Right kidney (tissue), 9 donors: Measurements from ENCODE around the gene LETMD1.
A peak's percentile ranks its signal among the peaks of the same experiment; 100 is the strongest.
"Not testable (repeated sequence)": the region's sequence is repeated elsewhere in the genome, so short reads cannot be mapped to it uniquely, and the experiment has no call there.

Experiments
- DNase-seq: peaks from one replicate; pipeline ENCODE4 v3.0.0-alpha.2; 2016
- long read RNA-seq, 8 donors: transcript quantifications; one replicate each; lab custom pipeline, GENCODE V29; 2026

LETMD1 gene
- long read RNA-seq, donor 1, transcript LETMD1-238 (1 exons, 2,948 nt), result major isoform, 42 of 67 reads
- long read RNA-seq, donor 1, transcript LETMD1-201 (9 exons, 2,112 nt), result minor isoform, 5 of 67 reads
- long read RNA-seq, donor 1, transcript LETMD1-221 (5 exons, 1,480 nt), result minor isoform, 6 of 67 reads
- long read RNA-seq, donor 1, partial matches to known transcripts, result 6 of 67 reads
- long read RNA-seq, donor 1, other reads (novel, unspliced or antisense), result 0 of 67 reads
- long read RNA-seq, donor 2, transcript LETMD1-238 (1 exons, 2,948 nt), result major isoform, 15 of 24 reads
- long read RNA-seq, donor 2, transcript LETMD1-221 (5 exons, 1,480 nt), result minor isoform, 7 of 24 reads
- long read RNA-seq, donor 2, partial matches to known transcripts, result 0 of 24 reads
- long read RNA-seq, donor 2, other reads (novel, unspliced or antisense), result 0 of 24 reads
- long read RNA-seq, donor 3, transcript LETMD1-238 (1 exons, 2,948 nt), result major isoform, 27 of 40 reads
- long read RNA-seq, donor 3, partial matches to known transcripts, result 0 of 40 reads
- long read RNA-seq, donor 3, other reads (novel, unspliced or antisense), result 0 of 40 reads
- long read RNA-seq, donor 4, transcript LETMD1-221 (5 exons, 1,480 nt), result minor isoform, 5 of 56 reads
- long read RNA-seq, donor 4, transcript LETMD1-238 (1 exons, 2,948 nt), result major isoform, 39 of 56 reads
- long read RNA-seq, donor 4, partial matches to known transcripts, result 0 of 56 reads
- long read RNA-seq, donor 4, other reads (novel, unspliced or antisense), result 0 of 56 reads
- long read RNA-seq, donor 5, transcript LETMD1-238 (1 exons, 2,948 nt), result major isoform, 19 of 36 reads
- long read RNA-seq, donor 5, transcript LETMD1-204 (3 exons, 894 nt), result minor isoform, 5 of 36 reads
- long read RNA-seq, donor 5, partial matches to known transcripts, result 0 of 36 reads
- long read RNA-seq, donor 5, other reads (novel, unspliced or antisense), result 0 of 36 reads
- long read RNA-seq, donor 6, transcript LETMD1-238 (1 exons, 2,948 nt), result major isoform, 22 of 33 reads
- long read RNA-seq, donor 6, partial matches to known transcripts, result 0 of 33 reads
- long read RNA-seq, donor 6, other reads (novel, unspliced or antisense), result 0 of 33 reads
- long read RNA-seq, donor 7, transcript LETMD1-238 (1 exons, 2,948 nt), result major isoform, 38 of 62 reads
- long read RNA-seq, donor 7, partial matches to known transcripts, result 9 of 62 reads
- long read RNA-seq, donor 7, other reads (novel, unspliced or antisense), result 0 of 62 reads
- long read RNA-seq, donor 8, transcript LETMD1-221 (5 exons, 1,480 nt), result minor isoform, 6 of 49 reads
- long read RNA-seq, donor 8, transcript LETMD1-238 (1 exons, 2,948 nt), result major isoform, 29 of 49 reads
- long read RNA-seq, donor 8, transcript LETMD1-201 (9 exons, 2,112 nt), result minor isoform, 7 of 49 reads
- long read RNA-seq, donor 8, partial matches to known transcripts, result 0 of 49 reads
- long read RNA-seq, donor 8, other reads (novel, unspliced or antisense), result 0 of 49 reads

GRCh38 chr12:51047655-51048540 lies at the start of gene LETMD1:
TSS of gene LETMD1 (plus strand) at chr12:51048327. CDS start at chr12:51048357, 30 bp downstream.
- DNase-seq, result peak; percentile 99

DNA sequence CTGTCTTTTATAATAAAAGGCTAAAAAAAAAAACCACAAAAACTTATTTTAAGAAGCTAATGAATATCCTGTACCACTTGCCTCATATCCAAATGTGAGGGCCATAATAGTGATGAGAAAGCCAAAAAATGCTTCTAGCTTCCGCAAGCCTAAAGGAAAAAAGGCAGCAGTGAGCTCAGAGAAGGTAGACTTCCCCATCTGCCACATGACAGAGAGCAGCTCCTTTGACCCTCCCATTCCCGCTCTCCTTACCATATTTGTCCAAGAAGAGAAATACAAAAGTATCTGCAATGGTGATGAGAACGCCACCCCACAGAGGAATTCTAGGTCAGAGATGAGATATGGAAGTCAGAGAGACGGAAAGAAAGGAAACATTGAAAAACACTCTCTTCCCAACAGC lies 49.0 kb upstream of the LETMD1 start:
- DNase-seq, result no peak

DNA sequence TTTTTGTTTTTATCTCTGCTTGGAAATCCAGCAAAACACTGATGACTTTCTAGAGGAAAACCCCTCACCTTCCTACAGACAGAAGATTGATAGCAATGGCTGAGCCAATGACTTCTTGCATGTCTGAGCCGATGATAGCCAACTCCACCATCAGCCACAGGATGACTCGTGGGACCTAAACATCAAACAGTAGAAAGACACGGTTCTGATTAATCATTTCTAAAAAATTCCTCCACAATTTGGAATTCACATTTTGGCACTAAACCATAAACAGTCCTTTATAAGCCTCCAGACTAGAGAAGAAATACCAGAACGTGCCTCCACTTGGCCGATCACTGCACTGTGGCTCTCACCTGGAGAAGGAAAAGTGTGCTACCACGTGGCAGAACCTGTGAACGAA lies 47.9 kb upstream of the LETMD1 start:
- DNase-seq, result no peak

GRCh38 chr12:51001799-51002198 lies 46.3 kb upstream of the LETMD1 start:
- no peak for DNase-seq

DNA sequence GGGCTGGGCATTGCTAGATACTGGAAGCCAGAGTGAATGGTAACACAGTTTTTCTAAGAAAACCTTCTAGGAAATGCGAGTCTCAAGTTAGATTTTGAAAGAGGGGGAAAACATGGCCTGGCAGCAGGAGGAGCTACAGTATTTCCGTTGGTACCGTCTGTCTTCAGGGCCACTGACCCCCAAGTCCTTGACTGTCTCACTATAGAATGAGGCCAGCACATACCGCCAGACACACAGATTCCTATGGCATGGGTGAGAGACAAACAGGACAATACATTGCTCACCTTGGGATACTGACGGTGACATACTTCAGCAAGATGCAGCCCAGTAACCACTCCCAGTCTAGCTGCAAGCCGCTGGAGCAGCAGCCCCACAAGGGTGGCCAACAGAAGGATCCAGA lies 43.6 kb upstream of the LETMD1 start:
- no peak for DNase-seq

GRCh38 chr12:51005030-51005429 lies 43.1 kb upstream of the LETMD1 start:
- no peak for DNase-seq

GRCh38 chr12:51005671-51006070 lies 42.5 kb upstream of the LETMD1 start:
- DNase-seq, result no peak

- DNase-seq, result no peak
These were observed 39.6 kb upstream of the LETMD1 start for GRCh38 chr12:51008329-51009055.

DNA sequence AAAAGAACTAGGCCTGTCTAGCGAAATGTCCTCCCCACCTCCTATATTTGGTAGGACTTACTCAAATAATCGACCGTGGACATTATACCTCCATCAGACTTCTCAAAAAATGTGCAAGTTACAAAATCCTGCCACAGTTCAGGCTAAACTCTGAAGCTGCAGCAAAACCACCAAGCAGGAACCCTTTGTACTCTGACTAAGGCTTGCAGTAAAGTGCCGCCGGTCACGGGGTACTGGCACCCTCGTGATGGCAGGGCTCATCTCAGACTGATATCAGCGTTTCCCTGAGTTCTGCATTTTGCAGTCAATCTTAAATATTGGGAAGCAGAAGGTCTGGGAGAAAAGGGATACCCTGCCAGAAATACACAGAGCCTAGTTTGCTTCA lies 39.1 kb upstream of the LETMD1 start:
- DNase-seq, result no peak

GRCh38 chr12:51011955-51012354 lies 36.2 kb upstream of the LETMD1 start:
- DNase-seq, result no peak

- DNase-seq, result no peak
These were observed 35.4 kb upstream of the LETMD1 start for GRCh38 chr12:51012570-51013236.

GRCh38 chr12:51013441-51013840 lies 34.7 kb upstream of the LETMD1 start:
- DNase-seq, result no peak

- not testable (repeated sequence) for DNase-seq
These were observed 33.7 kb upstream of the LETMD1 start for GRCh38 chr12:51014467-51014866.

DNA sequence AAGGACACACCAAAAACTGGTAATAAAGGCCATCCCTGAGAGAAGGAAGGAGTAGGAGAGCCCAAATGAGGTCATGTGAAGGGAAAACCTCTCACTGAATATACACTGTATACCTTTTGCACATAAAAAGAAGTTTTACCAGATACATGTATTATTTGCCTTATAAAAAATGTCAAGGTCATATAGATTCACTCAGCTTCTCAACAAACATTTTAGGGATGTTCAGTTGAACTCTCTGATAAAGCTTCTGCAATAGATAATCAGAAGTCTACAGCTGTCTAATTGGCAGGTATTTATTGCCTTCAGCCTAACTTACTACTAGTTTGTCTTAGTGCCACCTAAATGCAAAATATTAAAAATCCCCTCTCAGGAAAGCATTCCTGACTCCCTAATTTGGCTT lies 30.7 kb upstream of the LETMD1 start:
- no peak for DNase-seq

- no peak for DNase-seq
These were observed 29.2 kb upstream of the LETMD1 start for GRCh38 chr12:51018956-51019355.

- no peak for DNase-seq
These were observed 28.2 kb upstream of the LETMD1 start for GRCh38 chr12:51019927-51020326.

DNA sequence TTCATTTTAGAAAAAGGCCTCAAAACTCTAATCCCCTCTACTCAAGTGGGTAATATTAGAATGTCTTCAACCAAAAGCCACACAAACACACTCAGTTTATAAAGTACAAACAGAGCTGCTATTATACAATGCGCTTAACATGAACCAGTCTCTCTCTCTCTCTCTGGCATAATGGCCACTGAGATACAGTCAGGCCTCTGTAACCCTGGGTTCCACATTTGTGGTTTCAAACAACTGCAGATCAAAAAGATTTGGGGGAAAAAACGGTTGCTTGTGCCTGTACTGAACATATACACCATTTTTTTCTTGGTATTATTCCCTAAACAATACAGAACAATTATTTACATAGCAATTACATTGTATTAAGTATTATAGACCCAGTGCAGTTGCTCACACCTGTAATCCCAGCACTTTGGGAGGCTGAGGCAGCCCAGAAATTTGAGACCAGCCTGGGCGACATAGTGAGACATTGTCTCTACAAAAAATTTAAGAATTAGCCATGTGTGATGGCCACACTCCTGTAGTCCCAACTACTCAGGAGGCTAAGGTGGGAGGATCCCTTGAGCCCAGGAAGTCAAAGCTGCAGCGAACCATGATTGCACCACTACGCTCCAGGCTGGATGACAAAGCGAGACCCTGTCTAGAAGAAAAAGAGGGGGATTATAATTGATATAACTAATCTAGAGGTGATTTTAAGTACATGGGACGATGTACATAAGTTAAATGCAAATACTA lies 27.5 kb upstream of the LETMD1 start:
- DNase-seq, result no peak

DNA sequence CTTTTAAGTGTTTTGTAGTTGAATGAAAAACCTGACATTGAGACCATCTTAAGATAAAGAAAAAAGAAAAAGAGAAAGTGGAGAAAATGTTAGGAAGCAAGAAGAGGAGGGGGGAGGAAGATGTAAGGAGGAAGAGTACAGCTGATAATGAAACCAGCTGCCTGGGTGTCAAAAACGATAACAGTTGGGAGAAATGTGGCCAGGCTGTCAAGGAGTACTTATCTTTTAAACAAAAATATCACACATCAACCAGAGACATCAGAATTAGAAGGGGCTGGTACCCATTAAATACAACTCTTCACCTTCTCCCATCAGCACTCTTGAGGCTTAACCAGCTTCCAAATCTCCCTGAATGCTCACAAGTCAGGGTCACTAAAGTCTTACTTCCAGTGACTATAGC lies 26.4 kb upstream of the LETMD1 start:
- no peak for DNase-seq
